Activated naive CD4-positive, alpha-beta T cell treated with anti-CD3 and anti-CD28 coated beads, Interleukin-2, amount 50 U/mL, for 24 hours (primary cell): ENCODE measurements around the gene SV2C.
"Not testable (repeated sequence)": the region's sequence is repeated elsewhere in the genome, so short reads cannot be mapped to it uniquely, and the experiment has no call there.

Source experiments
- H3K27ac Mint-ChIP-seq: one replicate; pipeline ENCODE4 v1.8.0; 2021; ENCODE audit warnings: mild to moderate bottlenecking, mixed read lengths
- H3K27me3 Mint-ChIP-seq: one replicate; pipeline ENCODE4 v1.8.0; 2021; ENCODE audit warnings: mixed read lengths
- H3K36me3 Mint-ChIP-seq: one replicate; pipeline ENCODE4 v1.8.0; 2021; ENCODE audit warnings: mixed read lengths
- H3K4me1 Mint-ChIP-seq: one replicate; pipeline ENCODE4 v1.8.0; 2021; ENCODE audit warnings: mixed read lengths
- H3K4me3 Mint-ChIP-seq: one replicate; pipeline ENCODE4 v1.8.0; 2021; ENCODE audit warnings: mild to moderate bottlenecking, mixed read lengths
- H3K9me3 Mint-ChIP-seq: one replicate; pipeline ENCODE4 v1.8.0; 2021; ENCODE audit warnings: mixed read lengths

The SV2C gene

DNA sequence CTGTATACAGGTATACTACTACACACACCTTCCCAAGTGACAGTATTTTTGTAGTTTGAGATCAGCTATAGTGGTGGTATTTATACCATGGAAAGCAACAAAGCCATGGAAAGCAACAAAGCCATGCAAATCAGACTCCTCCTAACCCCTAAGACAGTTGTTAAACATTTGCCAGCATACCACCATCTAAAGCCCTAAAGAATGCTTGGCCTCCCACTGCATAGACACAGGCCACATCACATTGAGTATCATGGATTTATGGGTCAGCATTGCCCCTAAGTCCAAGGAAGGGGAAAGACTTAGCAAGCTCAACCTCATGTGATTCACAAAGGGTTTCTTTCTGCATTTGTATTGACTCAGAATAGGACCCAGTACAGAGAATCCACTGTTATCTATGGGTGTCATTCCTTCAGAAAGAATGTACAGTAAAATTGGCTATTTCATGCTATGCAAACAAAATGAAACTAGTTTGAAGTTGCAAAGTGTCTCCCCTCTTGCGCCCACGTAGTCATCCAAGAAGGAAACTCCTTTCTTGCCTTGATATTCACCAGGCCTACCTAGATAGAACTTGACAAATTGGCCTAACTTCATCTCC is 249.5 kb downstream of the SV2C start:
- H3K27ac Mint-ChIP-seq, result no peak overlapping the region

DNA sequence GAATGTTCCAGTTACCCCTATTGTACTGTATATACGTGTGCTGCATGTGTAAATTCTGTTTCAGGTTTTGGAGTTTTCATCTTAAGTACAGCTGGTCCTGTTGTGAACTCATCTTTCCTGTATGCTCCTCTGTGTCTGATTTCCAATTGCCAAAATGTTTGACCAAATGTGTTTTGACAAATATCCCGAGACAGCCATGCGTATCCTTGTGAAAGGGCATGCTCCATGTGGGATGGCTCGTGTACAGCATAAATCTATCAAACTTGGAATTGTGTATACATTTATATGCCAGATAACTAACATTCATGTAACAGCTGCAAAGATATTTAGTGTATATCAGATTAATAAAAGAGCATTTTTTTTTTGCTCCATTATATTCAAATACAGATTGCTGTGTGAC is 250.4 kb downstream of the SV2C start:
- Mint-ChIP-seq H3K4me1 (peaks cover 56% of the 10 kb centered on the region), H3K27me3 (no peaks in the 10 kb centered on the region), H3K4me3 (no peak overlapping the region), H3K27ac (no peak overlapping the region), H3K36me3 (no peaks in the 10 kb centered on the region), H3K9me3 (no peaks in the 10 kb centered on the region)

More for the DNA sequence above, 249.5 kb downstream of the SV2C start:
- Mint-ChIP-seq H3K27me3 (no peaks in the 10 kb centered on the region), H3K9me3 (no peaks in the 10 kb centered on the region), H3K4me1 (peaks cover 56% of the 10 kb centered on the region), H3K36me3 (no peaks in the 10 kb centered on the region), H3K4me3 (no peak overlapping the region)

DNA sequence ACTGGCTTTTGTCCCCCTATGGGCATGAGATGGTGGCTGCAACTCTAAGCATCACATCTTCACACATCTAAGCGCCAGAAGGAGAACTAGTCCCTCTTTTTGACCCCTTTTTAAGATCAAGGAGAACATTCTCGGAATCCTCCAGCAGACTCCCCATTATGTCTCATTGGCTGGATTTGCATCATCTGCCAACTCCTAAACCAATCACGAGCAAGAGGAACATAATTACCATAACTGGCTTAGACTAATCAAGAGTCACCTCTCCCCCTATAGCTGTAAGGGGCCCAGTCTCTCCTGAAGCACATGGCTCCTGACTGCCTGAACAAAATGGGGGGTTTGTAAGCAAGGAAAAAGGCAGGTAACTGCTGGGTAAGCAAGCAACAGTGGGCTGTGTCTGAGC is 251.4 kb downstream of the SV2C start:
- no peak overlapping the region for H3K27ac Mint-ChIP-seq
- no peaks in the 10 kb centered on the region for H3K9me3 Mint-ChIP-seq
- H3K27me3 Mint-ChIP-seq, result no peaks in the 10 kb centered on the region
- H3K36me3 Mint-ChIP-seq, result no peaks in the 10 kb centered on the region
- H3K4me1 Mint-ChIP-seq, result peaks cover 50% of the 10 kb centered on the region
- no peak overlapping the region for H3K4me3 Mint-ChIP-seq

DNA sequence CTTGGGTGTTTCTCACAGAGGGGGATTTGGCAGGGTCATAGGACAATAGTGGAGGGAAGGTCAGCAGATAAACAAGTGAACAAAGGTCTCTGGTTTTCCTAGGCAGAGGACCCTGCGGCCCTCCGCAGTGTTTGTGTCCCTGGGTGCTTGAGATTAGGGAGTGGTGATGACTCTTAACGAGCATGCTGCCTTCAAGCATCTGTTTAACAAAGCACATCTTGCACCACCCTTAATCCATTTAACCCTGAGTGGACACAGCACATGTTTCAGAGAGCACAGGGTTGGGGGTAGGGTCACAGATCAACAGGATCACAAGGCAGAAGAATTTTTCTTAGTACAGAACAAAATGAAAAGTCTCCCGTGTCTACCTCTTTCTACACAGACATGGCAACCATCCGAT is 252.3 kb downstream of the SV2C start:
- not testable (repeated sequence) for H3K27me3 Mint-ChIP-seq, H3K27ac Mint-ChIP-seq
- H3K4me1 Mint-ChIP-seq, result peaks cover 43% of the 10 kb centered on the region

DNA sequence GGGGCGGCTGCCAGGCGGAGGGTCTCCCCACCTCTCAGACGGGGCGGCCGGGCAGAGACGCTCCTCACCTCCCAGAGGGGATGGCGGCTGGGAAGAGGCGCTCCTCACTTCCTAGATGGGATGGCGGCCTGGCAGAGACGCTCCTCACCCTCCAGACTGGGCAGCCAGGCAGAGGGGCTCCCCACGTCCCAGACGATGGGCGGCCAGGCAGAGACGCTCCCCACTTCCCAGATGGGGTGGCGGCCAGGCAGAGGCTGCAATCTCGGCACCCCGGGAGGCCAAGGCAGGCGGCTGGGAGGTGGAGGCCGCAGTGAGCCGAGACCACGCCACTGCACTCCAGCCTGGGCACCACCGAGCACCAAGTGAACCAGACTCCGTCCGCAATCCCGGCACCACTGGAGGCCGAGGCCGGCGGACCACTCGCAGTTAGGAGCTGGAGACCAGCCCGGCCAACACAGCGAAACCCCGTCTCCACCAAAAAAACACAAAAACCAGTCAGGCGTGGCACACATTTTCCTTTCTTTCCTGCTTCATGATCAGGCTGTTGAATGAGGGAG is 253.1 kb downstream of the SV2C start:
- H3K9me3 Mint-ChIP-seq, H3K4me3 Mint-ChIP-seq, H3K27ac Mint-ChIP-seq, H3K27me3 Mint-ChIP-seq, H3K36me3 Mint-ChIP-seq: not testable (repeated sequence)
- H3K4me1 Mint-ChIP-seq, result peaks cover 34% of the 10 kb centered on the region

More for the DNA sequence above, 252.3 kb downstream of the SV2C start:
- not testable (repeated sequence) for H3K9me3 Mint-ChIP-seq, H3K36me3 Mint-ChIP-seq, H3K4me3 Mint-ChIP-seq

DNA sequence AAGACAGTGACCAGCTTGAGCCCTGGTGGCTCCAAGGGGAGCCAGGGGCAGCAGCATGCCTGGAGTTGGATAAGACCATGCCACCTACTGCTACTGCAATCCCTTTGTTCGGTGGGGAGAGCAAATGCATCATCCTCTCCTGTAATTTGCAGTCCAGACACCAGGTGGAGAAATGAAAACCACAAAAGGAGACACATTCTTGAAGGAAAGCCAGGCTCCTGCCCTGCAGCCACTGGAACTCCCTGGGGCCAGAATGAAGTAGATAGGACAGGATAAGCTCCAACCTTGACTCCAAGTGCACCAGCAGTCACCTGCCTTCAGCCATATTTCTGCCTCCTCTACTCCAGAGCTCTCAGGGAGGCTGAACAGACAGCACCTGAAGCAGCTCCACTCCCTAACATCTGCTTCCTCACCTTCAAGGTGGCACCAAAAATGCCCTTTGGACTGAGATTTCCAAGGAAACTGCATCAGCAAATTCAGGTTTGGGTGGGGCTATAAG is 254.8 kb downstream of the SV2C start:
- Mint-ChIP-seq H3K27ac (no peak overlapping the region), H3K27me3 (no peaks in the 10 kb centered on the region), H3K4me3 (no peak overlapping the region), H3K9me3 (no peaks in the 10 kb centered on the region), H3K36me3 (no peaks in the 10 kb centered on the region), H3K4me1 (peaks cover 26% of the 10 kb centered on the region)

DNA sequence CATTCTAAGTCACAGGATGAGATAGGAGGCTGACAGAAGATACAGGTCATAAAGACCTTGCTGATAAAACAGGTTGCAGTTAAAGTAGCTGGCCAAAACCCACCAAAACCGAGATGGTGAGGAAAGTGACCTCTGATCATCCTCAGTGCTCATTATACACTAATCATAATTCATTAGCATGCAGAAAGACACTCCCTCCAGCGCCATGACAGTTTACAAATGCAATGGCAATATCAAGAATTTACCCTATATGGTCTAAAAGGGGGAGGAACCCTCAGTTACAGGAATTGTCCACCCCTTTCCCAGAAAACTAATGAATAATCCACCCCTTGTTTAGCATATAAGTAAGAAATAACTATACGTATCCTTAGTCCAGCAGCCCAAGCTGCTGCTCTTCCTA is 256.7 kb downstream of the SV2C start:
- H3K9me3 Mint-ChIP-seq, result no peaks in the 10 kb centered on the region
- H3K27ac Mint-ChIP-seq, result no peak overlapping the region
- H3K4me1 Mint-ChIP-seq, result peaks cover 20% of the 10 kb centered on the region
- H3K36me3 Mint-ChIP-seq, result no peaks in the 10 kb centered on the region
- no peaks in the 10 kb centered on the region for H3K27me3 Mint-ChIP-seq
- no peak overlapping the region for H3K4me3 Mint-ChIP-seq

DNA sequence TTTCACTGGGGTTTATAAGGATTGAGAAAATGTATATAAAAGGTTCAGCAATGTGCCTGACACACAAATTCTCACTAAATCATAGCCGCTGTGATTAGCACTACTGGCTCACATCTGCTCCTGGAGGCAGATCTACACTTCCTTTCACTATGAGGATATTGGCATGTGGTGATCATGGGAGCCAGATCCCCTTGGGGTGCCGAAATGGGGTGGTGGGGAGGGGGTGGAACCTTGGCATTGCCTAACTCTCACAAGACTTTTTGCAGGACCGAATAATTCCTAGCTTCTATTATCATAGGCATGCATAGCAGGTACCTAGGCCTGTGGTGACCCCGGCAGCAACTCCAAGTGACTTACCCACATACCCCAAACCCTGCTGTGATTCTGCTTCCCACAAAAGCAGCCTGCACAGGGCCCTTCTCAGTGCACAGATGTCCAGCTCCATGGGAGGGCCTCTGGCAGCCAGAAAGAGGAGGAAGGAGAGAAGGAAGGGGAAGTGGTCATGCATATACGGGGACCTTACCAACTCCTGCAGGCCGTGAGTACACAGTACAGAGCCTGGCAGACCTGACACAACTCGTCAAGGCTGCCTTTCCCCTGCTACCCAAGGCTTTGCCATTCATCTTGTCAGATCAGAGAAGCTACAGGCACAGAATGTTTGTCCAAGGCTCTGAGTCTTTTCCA is 258.6 kb downstream of the SV2C start:
- H3K4me3 Mint-ChIP-seq, result no peak overlapping the region
- H3K27ac Mint-ChIP-seq, result peak overlapping the region; percentile 38
- no peaks in the 10 kb centered on the region for H3K9me3 Mint-ChIP-seq
- H3K4me1 Mint-ChIP-seq, result peaks cover 20% of the 10 kb centered on the region
- H3K27me3 Mint-ChIP-seq, result no peaks in the 10 kb centered on the region
- no peaks in the 10 kb centered on the region for H3K36me3 Mint-ChIP-seq

DNA sequence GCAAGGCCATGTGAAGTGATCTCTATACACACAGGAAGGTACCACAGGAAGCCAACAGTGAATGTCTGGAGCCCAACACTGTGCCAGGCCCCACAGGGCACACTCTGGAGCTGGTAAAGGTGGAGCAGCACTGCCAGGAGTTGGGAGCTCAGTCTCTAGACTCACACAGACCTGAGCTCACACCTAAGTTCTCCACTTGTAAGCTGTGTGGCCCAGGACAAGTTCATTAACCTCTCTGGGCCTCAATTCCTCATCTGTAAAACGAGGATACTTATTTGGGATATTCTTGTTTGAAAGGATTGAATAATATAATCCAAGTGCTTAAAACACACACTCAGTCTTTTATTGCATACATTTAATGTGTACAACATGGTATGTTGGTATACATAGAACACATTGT is 259.3 kb downstream of the SV2C start:
- Mint-ChIP-seq H3K27me3 (no peaks in the 10 kb centered on the region), H3K27ac (peak overlapping the region; percentile 38), H3K4me1 (peaks cover 16% of the 10 kb centered on the region), H3K9me3 (no peaks in the 10 kb centered on the region), H3K36me3 (no peaks in the 10 kb centered on the region), H3K4me3 (no peak overlapping the region)

DNA sequence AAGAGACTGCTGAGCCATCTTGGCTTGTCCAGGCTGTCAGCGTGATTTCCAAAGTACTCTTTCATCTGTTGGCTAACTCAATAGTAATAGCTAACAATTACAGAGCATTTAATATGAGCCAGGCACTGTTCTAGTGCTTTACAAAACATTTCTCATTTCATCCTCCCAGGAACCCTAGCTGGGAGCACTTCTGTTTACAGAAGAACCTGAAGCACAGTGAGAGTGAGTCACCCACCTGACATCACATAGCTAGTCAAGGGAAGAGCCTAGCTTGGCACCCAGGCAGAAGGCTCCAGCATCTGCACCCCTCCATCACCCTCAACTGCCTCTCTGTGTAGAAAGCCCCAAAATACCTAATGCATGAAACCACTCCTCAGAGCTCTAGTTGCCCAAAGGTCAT is 262.4 kb downstream of the SV2C start:
- Mint-ChIP-seq H3K36me3 (no peaks in the 10 kb centered on the region), H3K27ac (no peak overlapping the region), H3K9me3 (no peaks in the 10 kb centered on the region), H3K4me1 (peaks cover 6% of the 10 kb centered on the region), H3K4me3 (no peak overlapping the region), H3K27me3 (no peaks in the 10 kb centered on the region)

DNA sequence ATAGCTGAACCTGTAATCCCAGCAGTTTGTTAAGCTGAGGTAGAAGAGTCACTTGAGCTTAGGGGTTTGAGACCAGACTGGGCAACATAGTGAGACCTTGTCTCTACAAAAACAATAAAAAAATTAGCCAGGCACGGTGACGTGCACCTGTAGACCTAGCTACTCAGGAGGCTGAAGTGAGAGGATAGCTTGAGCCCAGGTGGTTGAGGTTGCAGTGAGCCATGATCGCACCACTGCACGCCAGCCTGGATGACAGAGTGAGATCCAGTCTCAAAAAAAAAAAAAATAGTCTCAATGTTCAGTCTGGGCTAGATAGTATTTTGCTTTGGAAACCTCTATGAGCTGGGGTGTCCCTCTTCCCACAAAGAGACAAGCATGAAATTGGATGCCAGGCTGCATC is 268.0 kb downstream of the SV2C start:
- Mint-ChIP-seq H3K27me3 (no peaks in the 10 kb centered on the region), H3K4me3 (no peak overlapping the region), H3K4me1 (no peaks in the 10 kb centered on the region), H3K9me3 (no peaks in the 10 kb centered on the region), H3K27ac (no peak overlapping the region), H3K36me3 (no peaks in the 10 kb centered on the region)

DNA sequence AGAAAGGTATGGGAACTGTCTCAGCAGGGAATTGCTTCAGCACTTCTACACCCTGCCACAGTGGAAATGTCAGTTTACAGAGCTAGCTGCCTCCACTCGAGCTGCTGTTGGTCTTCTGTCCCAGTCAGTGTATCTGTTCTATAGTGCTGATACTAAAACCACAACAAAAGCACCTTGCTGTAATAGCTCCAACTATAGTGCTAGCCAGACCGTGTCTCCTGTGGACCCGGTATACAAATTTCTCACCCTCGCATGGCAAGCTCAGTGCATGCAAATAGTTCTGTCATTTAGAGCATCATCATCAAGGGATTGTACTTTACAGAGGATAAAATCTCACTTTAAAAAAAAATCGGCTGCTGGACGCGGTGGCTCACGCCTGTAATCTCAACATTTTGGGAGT is 268.4 kb downstream of the SV2C start:
- no peak overlapping the region for H3K4me3 Mint-ChIP-seq
- no peaks in the 10 kb centered on the region for H3K36me3 Mint-ChIP-seq
- no peaks in the 10 kb centered on the region for H3K4me1 Mint-ChIP-seq
- no peaks in the 10 kb centered on the region for H3K9me3 Mint-ChIP-seq
- no peak overlapping the region for H3K27ac Mint-ChIP-seq
- no peaks in the 10 kb centered on the region for H3K27me3 Mint-ChIP-seq

DNA sequence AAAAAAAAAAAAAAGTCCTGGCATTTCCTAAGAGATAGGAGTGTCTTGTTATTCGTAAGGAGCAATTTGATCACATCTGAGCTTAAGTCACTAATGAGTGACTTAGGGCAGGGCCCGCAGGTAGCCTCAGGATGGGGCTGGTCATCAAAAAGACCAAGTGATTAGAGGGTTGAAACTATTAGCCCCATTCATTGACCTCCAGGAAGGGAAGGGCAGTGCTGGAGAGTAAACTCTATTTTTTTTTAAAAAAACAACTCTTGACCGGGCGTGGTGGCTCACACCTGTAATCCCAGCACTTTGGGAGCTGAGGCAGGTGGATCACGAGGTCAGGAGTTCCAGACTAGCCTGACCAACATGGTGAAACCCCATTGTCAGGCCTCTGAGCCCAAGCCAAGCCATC is 273.7 kb downstream of the SV2C start:
- H3K4me3 Mint-ChIP-seq, result no peak overlapping the region
- H3K9me3 Mint-ChIP-seq, result no peaks in the 10 kb centered on the region
- H3K36me3 Mint-ChIP-seq, result no peaks in the 10 kb centered on the region
- no peaks in the 10 kb centered on the region for H3K4me1 Mint-ChIP-seq
- no peak overlapping the region for H3K27ac Mint-ChIP-seq
- no peaks in the 10 kb centered on the region for H3K27me3 Mint-ChIP-seq

DNA sequence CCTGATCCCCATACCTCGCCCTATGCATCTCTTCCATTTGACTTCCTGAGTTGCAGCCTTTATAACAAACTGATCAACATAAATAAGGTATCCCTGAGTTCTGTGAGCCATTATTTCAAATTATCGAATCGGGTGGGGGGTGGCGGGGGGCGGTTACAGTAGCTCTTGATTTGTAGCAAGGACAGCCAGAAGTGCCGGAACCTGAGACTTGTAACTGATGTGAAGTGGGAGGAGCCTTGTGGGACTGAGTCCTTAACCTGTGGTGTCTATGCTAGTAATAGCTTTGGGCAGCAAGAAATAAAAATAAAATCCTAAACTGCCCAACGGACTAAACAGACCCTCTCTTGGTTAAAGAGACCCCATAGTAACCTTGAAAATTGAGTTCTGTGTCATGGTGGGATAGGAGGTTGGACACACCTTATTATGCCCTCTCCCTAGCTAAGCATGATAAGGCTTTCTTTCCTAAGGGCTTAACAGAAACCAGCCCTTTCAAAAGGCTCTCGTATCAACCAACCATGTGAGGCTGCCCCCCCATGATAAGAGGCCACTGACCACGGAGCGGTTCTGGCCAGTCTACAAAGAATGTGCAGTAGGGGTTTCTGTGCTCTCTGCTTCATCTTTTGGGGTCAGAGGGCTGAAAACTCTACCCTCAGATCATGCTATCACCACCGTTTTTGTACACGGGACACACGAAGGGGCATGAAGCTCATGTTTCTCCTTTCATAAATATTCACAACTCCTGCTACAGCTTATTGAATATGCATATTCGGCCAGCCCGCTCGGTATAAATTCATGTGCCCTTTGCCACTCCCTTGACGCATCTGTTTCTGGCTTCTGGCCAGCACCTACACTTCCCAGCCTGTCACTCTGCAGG is 280.4 kb downstream of the SV2C start:
- H3K4me1 Mint-ChIP-seq, result peaks cover 21% of the 10 kb centered on the region
- H3K27me3 Mint-ChIP-seq, result no peaks in the 10 kb centered on the region
- no peak overlapping the region for H3K27ac Mint-ChIP-seq
- no peaks in the 10 kb centered on the region for H3K9me3 Mint-ChIP-seq
- no peak overlapping the region for H3K4me3 Mint-ChIP-seq
- no peaks in the 10 kb centered on the region for H3K36me3 Mint-ChIP-seq

DNA sequence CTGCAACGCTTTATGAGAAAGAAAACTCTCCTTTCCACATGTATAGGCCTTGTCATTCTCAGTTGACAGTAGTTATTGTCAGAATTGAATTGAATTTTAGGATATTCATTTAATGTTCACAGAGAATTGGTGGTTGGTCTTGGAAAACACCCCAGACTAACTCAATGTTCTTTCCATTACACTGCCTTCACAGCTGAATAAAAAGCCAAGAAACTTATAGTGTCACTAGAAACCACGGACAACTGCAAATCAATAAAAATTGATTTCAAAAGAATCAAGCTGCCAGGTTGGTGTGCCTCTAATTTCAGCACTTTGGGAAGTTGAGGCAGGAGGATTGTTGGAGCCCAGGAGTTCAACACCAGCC is 281.0 kb downstream of the SV2C start:
- H3K27me3 Mint-ChIP-seq, result no peaks in the 10 kb centered on the region
- H3K9me3 Mint-ChIP-seq, result no peaks in the 10 kb centered on the region
- H3K27ac Mint-ChIP-seq, result no peak overlapping the region
- peaks cover 27% of the 10 kb centered on the region for H3K4me1 Mint-ChIP-seq
- no peak overlapping the region for H3K4me3 Mint-ChIP-seq
- H3K36me3 Mint-ChIP-seq, result no peaks in the 10 kb centered on the region

DNA sequence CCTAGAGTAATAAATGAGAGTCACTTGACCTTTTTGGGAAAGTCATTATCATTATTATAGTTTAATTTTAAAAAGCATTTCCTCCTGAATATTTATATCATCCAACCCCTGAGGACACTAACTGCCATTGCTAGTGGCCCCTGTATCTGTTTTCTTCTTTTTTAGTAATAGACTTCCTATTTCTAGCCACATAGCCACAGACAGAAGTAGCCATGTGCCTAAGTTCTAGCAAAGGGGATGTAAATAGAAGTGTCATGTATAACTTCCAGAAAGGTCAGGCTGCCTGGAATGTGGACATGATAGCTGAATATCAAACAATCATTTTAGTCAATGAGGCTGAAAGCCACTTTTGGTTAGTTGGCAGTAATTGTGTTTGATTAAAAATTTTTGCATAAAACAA is 282.4 kb downstream of the SV2C start:
- H3K4me3 Mint-ChIP-seq, result no peak overlapping the region
- no peaks in the 10 kb centered on the region for H3K27me3 Mint-ChIP-seq
- H3K27ac Mint-ChIP-seq, result no peak overlapping the region
- H3K9me3 Mint-ChIP-seq, result no peaks in the 10 kb centered on the region
- peaks cover 27% of the 10 kb centered on the region for H3K4me1 Mint-ChIP-seq
- no peaks in the 10 kb centered on the region for H3K36me3 Mint-ChIP-seq
